Fibroblast of skin of left biceps (primary cell): Measurements from ENCODE around the gene PRSS21.

ENCODE experiments used
- DNase-seq, 2 experiments: peaks; one replicate each; pipeline ENCODE4 v3.0.0-alpha.2; 2013; ENCODE audit warnings: low read depth in 2 of 2

PRSS21 gene

GRCh38 chr16:2843526-2843925 lies 26.5 kb downstream of the PRSS21 start:
- no peak for DNase-seq

- DNase-seq = no peak
Observed at GRCh38 chr16:2845116-2845515, 28.1 kb downstream of the PRSS21 start.

- DNase-seq = no peak
Observed at GRCh38 chr16:2846511-2847310, 29.7 kb downstream of the PRSS21 start.

- DNase-seq = no peak
Observed at GRCh38 chr16:2848933-2849725, 32.1 kb downstream of the PRSS21 start.

GRCh38 chr16:2852003-2852730 lies 35.1 kb downstream of the PRSS21 start:
- no peak for DNase-seq

GRCh38 chr16:2852731-2853507 lies 35.9 kb downstream of the PRSS21 start:
- DNase-seq = no peak

GRCh38 chr16:2853531-2854073 lies 36.6 kb downstream of the PRSS21 start:
- DNase-seq = no peak

GRCh38 chr16:2854700-2855309 lies 37.8 kb downstream of the PRSS21 start:
- DNase-seq = no peak

GRCh38 chr16:2855536-2855935 lies 38.5 kb downstream of the PRSS21 start:
- no peak for DNase-seq

GRCh38 chr16:2856061-2856670 lies 39.1 kb downstream of the PRSS21 start:
- DNase-seq = no peak

- no peak for DNase-seq
Observed at GRCh38 chr16:2856686-2857450, 39.8 kb downstream of the PRSS21 start.

GRCh38 chr16:2857451-2858244 lies 40.6 kb downstream of the PRSS21 start, which contains the start of gene PRSS22:
Gene PRSS22 (minus strand): TSS chr16:2858170. CDS start chr16:2858104, 66 bp downstream.
- DNase-seq = no peak

GRCh38 chr16:2858245-2859025 lies 41.4 kb downstream of the PRSS21 start:
- no peak for DNase-seq

GRCh38 chr16:2859686-2860265 lies 42.7 kb downstream of the PRSS21 start:
- no peak for DNase-seq

GRCh38 chr16:2860826-2861567 lies 44.0 kb downstream of the PRSS21 start:
- no peak for DNase-seq

- no peak for DNase-seq
Observed at GRCh38 chr16:2865651-2866050, 48.6 kb downstream of the PRSS21 start.

- no peak for DNase-seq
Observed at GRCh38 chr16:2866431-2866830, 49.4 kb downstream of the PRSS21 start.
